GM21576 (cell line): ENCODE data around the gene MYEF2.

Source experiments
- ATAC-seq: cut with Tn5 transposase; IDR thresholded peaks from one replicate; pipeline ENCODE4 v1.9.1; 2021; ENCODE audit warnings: mild to moderate bottlenecking, moderate library complexity; ENCODE audit not compliant: unreplicated experiment

MYEF2 gene, protein sequence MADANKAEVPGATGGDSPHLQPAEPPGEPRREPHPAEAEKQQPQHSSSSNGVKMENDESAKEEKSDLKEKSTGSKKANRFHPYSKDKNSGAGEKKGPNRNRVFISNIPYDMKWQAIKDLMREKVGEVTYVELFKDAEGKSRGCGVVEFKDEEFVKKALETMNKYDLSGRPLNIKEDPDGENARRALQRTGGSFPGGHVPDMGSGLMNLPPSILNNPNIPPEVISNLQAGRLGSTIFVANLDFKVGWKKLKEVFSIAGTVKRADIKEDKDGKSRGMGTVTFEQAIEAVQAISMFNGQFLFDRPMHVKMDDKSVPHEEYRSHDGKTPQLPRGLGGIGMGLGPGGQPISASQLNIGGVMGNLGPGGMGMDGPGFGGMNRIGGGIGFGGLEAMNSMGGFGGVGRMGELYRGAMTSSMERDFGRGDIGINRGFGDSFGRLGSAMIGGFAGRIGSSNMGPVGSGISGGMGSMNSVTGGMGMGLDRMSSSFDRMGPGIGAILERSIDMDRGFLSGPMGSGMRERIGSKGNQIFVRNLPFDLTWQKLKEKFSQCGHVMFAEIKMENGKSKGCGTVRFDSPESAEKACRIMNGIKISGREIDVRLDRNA

DNA sequence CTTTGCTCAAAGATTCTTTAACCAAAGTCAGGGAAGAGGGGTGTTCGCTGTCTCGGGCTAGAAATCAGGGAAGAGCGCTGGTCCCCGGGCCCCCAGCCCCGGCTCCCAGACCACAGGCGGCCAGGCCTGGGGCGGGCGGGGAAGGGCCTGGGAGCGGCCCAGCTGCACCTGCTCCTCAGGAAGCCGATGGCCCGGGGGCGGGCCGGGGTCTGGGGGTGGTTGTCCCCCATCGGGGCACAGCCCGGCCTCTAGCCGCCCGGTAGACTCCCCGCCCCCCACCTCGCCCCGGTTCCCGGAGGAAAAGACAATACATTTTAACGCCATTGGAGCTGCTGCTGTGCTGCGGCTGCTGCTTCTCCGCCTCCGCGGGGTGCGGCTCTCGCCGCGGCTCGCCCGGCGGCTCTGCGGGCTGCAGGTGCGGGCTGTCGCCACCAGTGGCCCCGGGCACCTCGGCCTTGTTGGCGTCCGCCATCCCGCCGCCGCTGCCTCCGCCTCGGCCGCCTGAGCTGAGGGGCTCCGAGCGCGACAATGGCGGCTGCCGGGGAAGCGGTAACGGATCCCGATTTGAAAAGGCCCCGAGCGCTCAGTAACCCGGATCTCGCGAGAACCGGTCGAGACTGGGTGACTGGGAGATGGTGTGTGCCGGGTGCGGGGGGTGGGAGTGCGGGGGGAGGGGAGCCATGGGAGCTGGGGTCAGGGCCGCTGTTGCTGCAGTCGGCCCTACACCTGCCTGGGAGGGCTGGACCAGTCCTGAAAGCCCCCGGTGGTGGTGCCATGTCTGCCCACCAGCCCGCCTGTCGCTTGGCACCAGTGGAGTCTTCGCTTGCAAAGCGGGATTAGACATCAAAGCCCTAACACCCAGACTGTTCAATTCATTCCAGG is at the start of gene MYEF2:
MYEF2 (minus strand) TSS at position 530 of the 882 bp plus-strand sequence; CDS start at position 472, 58 bp downstream.
- ATAC-seq, result peak; percentile 64

DNA sequence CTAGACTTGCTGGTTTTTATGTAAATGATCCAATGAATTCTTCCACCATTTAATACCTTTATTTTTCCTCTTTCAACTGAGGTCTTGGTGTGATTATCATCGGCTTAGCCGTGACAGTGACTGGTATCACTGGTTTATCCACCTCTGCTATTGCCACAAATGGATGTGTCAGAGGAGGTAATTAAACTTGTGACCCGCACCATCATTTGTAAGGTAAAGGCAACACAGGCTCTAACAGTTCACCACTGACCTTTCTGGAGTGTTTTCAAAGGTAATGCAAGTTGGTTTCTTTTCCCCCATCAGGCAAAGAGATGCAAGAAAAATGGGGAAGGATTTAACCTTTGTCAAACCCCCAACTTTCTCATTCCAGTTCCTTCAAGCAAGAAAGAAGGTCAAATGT is 47.7 kb upstream of the MYEF2 start:
- no peak for ATAC-seq

DNA sequence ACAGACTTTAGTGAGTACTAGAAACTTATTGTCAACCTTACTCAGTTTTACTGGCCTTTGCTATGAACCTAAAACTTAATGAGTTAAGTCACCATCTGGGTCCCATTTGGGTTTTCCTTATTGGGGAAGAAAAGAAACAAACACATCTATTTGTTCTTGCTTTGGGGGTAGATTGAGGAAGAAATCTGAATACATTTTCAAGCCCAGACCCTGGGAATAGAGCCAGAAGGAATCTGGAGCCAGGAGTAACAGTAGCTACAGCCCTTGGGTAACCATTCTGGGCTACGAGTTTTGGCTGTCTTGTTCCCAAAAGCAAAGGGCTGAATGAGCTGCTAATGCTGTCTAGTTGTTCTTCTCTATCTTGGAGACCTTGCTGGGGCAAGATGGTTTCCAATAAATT is 44.5 kb upstream of the MYEF2 start:
- ATAC-seq, result no peak

DNA sequence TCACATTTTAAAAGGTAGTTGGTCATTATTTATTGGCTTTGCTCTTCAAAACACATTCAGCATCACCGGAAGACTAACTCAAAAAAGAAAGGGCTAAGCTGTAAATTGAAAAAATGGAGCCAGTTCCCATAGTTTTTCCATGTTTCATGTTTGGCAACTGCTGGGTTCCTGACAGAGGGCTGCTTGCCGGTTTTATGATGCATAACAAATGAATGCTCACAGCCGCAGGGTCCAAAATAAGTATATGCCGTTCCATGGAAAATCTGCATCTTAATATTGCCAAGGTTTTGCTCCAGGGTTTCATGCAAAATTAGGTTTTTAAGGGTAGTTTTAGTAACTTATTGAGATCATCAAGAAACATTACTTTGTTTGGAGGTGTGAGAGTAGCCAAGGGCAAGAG is 43.8 kb upstream of the MYEF2 start:
- ATAC-seq, result no peak

DNA sequence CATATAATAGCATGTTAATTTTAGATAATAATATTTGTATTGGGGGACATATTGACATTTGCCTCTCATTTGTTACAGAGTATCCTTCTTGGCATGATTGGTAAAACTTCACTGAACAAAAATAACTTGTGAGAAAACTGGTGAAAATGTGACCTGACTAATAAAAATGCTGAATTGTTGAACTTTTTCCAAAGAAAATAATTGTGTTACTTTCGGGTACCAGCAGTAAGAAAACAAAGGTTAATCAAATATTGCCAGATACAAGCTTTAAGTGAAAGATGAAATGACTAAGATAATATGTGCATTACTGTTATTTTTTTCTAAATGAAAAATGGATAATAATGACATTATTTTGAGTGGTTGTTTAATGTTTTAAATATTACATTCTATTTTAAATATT is 43.2 kb upstream of the MYEF2 start:
- no peak for ATAC-seq

DNA sequence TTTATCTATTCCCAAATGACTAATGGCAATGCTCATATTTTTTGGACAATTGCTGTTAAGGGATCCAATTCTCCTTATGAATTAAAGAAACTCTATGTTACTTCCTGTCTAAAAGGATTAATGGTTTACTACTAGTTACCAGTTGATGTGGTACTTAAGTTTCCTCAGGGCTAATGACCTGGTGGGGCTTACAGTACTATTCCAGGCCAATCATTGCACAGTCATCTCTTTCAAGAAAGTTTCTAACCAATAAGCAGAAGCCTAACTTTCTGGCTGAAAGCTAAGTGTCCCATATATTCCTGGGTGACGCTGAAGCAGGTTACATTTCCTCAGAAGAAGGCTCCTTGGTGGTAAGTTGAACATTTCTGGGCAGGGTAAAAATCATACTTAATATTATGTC is 27.9 kb upstream of the MYEF2 start, which contains the start of gene SLC12A1:
SLC12A1 (plus strand) TSS at position 322 of the 400 bp plus-strand sequence. CDS start 1,418 bp downstream, outside the sequence.
- ATAC-seq, result no peak

DNA sequence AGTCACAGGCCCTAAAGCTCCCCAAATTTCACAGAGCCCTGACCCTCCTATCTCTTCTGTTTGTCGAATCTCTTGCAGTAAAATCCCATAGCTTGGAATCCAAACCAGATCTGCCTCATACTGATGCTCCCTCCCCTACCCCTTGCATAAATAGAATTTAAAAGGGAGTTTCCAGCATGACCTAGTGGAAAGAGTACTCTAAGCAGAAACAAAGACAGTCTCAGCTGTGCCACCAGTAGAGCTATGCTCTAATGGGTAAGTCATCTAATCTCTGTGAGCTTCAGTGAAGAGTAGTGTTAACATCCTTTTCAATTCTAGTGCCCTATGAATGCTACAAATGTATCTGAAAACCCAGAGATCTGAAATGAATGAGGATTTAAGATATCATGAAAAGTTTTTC is 24.0 kb upstream of the MYEF2 start:
- no peak for ATAC-seq

DNA sequence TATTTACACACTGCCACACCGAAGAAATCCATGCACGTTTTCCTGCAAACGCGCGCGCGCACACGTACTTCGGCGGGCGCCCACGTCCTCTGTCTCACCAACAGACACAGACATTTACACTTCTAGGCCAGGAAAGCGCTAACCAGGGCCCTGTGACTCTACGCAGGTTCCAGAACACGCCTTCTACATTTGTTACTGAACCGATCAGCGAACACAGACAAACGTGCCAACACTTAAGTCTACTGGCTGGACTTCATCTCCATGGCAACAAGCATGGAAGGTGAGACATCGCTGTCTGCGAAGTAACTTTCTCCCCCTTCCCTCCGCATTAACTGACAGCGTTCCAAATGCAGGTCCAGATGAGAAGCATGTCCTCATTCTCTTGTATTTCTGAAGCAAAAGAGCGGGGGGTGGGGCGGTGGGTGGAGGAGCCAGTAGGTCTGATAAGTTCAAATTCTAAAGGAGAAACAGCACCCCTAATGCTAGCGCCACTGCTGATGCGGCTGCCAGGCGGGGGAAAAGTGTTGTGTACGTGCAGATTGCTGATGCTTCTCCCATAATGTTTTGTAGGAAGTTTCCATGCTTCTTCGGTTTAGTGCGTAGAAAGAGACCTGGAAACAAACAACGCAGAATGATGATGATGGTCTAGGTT is 13.6 kb upstream of the MYEF2 start, which contains the start of gene CTXN2:
CTXN2 (plus strand) TSS at position 92 of the 652 bp plus-strand sequence. CDS start 9,636 bp downstream, outside the sequence.
- no peak for ATAC-seq

DNA sequence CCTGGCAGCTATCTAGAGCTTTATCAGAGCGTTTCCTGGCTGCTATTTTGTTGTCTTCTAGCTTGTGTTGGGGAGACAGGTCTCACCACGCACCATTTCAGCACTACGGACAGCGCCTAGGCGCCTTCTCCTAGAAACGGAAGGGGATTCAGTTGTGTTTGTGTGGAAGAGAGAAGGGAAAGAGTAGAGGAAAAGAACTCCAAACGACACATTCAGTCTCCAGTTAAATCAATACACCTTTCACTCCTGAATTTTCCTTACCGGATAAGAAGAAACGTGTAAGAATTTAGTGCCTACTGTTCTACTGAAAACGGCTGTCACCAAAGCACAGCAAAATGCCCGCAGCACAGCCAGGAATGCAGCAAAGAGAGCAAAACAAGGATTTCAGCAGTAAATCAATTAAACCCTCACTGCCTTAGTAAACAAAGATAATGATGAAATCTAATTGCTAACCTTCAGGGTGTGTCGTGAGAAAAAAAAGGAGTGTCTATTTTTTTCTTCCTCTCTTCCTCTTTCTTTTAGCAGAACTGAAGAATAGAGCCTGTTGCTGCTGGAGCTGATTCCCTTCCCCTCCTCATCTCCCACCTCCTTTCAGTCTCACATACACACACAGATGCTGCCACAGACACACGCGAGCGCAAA is 13.0 kb upstream of the MYEF2 start:
- no peak for ATAC-seq

DNA sequence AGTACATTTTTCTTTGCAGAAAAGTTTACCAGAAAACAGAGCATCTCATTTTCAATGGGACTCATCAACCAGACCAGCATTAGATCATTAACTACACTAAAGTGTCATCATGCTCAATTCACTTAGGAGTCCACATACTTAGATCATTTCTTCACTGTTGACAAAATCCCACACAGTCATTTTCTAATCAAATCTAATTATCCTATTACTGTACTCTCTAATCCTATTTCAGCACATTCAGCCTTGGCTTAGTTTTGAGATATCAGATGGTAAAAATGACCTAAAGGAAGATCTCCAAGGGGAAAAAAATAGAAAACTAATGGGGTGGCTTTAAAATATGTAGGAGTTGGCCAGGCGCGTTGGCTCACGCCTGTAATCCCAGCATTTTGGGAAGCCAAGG is 8.2 kb upstream of the MYEF2 start:
- no peak for ATAC-seq

DNA sequence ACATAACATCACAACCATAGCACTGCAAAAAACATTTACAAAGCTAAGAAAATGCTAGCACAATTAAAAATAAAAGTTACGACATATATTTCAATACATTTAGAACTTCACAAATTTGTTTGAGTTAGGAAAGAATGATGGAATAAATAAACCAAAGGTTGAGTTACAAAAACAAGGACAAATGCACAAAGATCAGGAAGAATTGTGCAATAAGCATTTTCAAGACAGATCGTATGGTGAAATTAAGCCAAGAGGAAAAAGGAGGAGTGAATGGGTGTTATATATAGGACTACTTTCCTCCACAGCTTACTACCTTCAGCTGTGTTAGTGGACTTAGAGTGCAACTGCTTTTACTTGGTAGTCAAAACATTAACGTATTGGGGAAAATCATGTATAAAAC is 7.4 kb upstream of the MYEF2 start:
- ATAC-seq, result no peak

DNA sequence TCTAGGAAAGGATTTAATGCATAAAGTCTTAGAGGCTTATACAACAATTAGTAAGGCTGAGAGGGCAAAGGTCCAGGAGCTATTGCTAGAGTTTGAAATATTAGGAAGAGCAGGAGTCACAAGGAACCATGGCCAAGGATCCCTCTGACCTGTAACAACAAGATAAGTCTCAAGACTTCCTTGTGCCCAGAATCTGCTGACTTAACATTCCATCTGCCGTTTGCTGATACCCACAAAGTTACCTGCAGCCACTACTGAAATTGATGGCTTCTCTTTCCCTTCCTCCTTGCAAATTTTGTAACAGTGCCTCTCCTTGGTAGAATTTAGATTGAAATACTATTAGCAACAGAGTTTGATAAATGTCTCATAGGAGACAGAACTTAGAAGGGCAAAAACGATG is 4.7 kb upstream of the MYEF2 start:
- ATAC-seq, result no peak

DNA sequence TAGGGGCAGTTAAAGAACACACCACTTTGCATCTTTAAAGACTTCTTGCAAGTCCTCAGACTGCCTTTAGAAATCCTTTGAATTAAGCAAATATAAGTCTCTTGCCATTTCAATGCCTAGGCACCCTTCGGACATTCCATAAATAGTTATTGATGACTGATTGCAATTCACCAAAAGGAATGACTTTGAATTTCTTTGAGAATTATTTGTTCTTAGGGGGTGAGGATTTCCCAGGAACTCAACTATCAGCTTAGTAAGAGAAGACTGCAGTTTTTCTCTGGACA is 495 bp upstream of the MYEF2 start:
- no peak for ATAC-seq

DNA sequence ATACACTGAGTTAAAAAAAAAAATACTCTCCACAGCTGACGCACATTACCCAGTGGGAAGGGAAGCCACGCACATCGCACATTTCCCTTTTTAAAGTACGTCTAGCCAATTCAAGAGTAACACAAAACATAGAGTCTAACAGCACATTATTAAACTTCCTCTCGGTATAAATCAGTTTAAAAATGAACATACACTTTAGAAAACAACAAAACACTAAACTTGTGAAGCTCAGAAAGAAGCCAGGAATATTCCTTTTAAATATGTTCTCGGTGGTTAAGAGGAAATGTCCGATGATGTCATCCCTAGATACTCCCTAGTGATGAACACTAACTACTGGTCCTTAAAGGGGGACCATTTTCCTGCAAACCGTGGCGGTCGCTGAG is 721 bp downstream of the MYEF2 start:
- peak; percentile 63 for ATAC-seq

DNA sequence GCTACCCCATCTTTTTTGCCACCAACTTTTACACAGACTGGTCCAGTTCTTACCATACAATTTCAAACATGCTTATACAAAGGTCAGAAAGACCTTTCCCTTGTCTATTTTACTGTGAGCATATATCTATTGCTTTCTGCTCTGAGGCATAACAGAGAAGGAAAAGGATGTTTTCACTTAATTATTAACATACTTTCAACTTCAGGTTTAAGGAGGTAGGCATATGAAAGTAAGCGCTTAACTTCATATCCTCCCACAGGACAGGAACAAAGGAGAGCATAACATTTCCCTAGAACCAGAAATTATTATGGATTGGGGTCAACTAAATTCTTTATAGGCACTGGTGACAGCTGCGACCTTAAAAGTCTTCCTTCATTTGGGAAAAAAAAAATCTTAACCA is 1.1 kb downstream of the MYEF2 start:
- ATAC-seq, result no peak

DNA sequence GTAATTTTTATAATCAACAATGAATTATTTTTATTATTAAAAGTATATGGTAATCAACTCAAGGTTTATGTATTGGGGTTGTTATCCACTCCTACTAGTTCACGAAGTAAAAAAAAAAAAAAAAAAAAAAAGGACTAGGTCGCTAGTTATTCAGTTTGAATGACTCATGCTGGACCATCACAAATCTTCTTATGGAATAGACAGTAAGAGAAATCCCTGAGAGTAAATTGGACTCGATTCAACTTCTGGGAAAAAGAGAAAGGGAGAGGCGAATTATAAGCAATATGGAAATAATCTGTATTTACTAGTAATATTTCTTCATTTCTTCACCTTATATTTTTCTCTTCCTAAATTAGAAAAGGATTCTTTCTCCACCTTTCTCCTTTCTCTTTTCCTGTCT is 2.0 kb downstream of the MYEF2 start:
- no peak for ATAC-seq

DNA sequence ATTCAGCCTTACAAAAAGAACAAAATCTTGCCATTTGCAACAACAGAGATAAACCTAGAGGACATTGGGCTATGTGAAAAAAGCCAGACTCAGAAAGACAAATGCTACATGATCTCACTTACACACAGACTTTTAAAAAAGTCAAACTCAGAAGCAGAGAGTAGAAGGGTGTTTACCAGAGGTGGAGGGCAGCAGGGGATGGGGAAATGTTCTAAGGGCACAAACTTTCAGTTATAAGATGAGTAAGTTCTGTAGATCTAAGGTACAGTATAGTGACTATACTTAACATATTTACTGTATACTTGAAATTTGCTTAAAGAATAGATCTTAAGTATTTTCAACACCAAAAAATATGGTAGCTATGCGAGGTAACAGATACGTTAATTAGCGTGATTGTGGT is 3.0 kb downstream of the MYEF2 start:
- no peak for ATAC-seq

DNA sequence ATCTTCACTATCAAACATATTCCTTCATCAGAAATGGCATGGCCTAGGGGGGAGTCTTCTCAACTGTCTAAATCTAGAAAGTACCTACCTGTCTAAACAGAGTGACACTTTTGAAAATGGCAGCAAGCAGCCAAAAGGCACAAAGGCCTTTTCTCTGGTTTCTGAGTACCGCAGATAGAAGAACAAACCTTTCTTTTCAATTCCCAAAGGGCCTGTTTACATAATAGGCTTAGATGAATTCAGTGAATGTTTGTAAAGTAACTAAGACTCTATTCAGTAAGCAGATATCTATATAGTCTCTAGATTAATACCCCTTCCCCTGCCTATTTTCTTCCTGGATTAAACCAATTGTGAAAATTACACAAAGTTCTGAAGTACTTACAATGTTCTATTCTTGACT is 7.1 kb downstream of the MYEF2 start:
- no peak for ATAC-seq

DNA sequence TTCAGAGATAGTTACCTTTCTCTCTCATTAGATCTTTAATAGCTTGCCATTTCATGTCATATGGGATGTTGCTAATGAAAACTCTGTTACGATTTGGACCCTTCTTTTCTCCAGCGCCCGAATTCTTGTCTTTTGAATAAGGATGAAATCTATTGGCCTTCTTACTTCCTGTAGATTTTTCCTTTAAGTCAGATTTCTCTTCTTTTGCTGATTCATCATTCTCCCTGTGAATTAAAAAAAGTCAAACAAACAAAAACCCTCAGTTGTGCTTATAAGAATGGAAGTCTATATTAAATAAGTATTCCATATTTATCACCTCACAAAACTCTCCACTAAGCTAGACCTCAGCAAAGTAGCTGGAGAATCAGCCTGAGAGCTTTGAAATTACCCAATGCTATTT is 9.5 kb downstream of the MYEF2 start:
- no peak for ATAC-seq

DNA sequence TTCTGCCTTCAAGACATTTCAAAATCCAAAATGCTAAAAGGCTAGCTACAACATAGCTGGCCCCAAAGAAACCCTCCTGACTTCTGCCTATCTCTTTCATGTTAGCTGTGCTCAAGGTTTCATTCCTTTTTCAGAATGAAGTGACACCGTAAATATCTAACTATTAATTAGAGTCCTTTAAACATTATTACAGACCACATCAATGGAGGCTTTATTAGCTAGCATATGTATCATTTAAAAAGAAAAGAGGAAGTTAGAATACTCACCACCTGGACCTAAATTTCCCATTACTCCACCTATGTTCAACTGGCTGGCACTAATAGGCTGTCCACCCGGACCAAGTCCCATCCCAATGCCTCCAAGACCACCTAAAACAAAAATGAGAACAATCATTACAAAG is 24.6 kb downstream of the MYEF2 start:
- no peak for ATAC-seq

DNA sequence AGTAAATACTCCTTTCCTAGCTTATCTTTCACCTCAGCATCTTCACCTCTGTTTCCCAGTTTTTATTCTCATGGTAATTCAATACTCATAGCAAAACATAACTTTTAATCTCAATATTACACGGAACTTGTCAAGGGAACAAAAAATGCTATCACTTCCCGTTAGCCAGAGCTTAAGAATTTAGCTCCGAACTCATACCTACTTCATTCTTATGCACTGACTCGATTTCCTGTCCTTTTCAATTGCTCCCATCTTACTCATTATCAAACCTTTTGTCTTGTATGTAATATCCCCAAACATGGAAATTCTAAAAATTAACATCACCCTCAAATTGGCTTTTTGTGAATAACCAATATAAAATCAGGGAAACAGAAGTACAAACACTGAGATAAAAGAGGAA is 28.2 kb downstream of the MYEF2 start:
- ATAC-seq, result no peak
